Bronchial epithelial cell (primary cell): ENCODE data around the gene AOPEP. TPM values are rescaled to one million over a fixed set of nuclear protein-coding genes. Genes with fewer than 3 reads are reported as not detected.

ENCODE experiments used
- DNase-seq: peaks from one replicate; pipeline ENCODE4 v3.0.0-alpha.2; 2010; ENCODE audit warnings: low read depth
- FAIRE-seq: peaks from 2 replicates; lab custom pipeline; 2011; peaks lifted over from hg19 to GRCh38; lab: Jason Lieb, UNC
- H3K27me3 ChIP-seq: 2 replicates; pipeline ENCODE4 v1.5.1; 2011; ENCODE audit warnings: low read length; ENCODE audit not compliant: control insufficient read depth, insufficient read depth
- H3K36me3 ChIP-seq: 2 replicates; pipeline ENCODE4 v1.5.1; 2011; ENCODE audit warnings: low read length; ENCODE audit not compliant: control insufficient read depth, insufficient read depth
- H3K4me3 ChIP-seq: 2 replicates; pipeline ENCODE4 v1.5.1; 2011; ENCODE audit warnings: mild to moderate bottlenecking, low read depth, low read length, control low read depth
- total RNA-seq: library from RNA; depleted of rRNA; stranded (reverse); fragments of >200 nt; gene quantifications from 2 replicates; pipeline ENCODE4 v1.2.1, GENCODE V29; 2014
- TF ChIP-seq, protein P1 (sequence below): IDR thresholded peaks from 2 replicates; pipeline ENCODE4 v1.5.1; 2011; ENCODE audit warnings: mild to moderate bottlenecking, moderate library complexity, low read length, control low read depth, inconsistent platforms; ENCODE audit not compliant: insufficient read depth, severe bottlenecking

Gene AOPEP
- total RNA-seq, 1 donor from 2014 or later: 91.1 TPM

GRCh38 chr9:95096381-95096780 lies 369.9 kb downstream of the AOPEP start:
- Histone ChIP-seq H3K36me3 (peaks cover 16% of the 10 kb centered on the region), H3K4me3 (no peak overlapping the region), H3K27me3 (no peaks in the 10 kb centered on the region)
- no peak for DNase-seq
- FAIRE-seq: no peak
- TF ChIP-seq, protein P1, sequence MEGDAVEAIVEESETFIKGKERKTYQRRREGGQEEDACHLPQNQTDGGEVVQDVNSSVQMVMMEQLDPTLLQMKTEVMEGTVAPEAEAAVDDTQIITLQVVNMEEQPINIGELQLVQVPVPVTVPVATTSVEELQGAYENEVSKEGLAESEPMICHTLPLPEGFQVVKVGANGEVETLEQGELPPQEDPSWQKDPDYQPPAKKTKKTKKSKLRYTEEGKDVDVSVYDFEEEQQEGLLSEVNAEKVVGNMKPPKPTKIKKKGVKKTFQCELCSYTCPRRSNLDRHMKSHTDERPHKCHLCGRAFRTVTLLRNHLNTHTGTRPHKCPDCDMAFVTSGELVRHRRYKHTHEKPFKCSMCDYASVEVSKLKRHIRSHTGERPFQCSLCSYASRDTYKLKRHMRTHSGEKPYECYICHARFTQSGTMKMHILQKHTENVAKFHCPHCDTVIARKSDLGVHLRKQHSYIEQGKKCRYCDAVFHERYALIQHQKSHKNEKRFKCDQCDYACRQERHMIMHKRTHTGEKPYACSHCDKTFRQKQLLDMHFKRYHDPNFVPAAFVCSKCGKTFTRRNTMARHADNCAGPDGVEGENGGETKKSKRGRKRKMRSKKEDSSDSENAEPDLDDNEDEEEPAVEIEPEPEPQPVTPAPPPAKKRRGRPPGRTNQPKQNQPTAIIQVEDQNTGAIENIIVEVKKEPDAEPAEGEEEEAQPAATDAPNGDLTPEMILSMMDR: peak; percentile 14

GRCh38 chr9:95096807-95097206 lies 370.3 kb downstream of the AOPEP start:
- TF ChIP-seq, protein P1: peak; percentile 17
- DNase-seq (no peak), FAIRE-seq (peak; percentile 88)
- no peaks in the 10 kb centered on the region for H3K27me3 ChIP-seq
- peaks cover 16% of the 10 kb centered on the region for H3K36me3 ChIP-seq
- no peak overlapping the region for H3K4me3 ChIP-seq

- peaks cover 16% of the 10 kb centered on the region for H3K36me3 ChIP-seq
- TF ChIP-seq, protein P1: no peak
- H3K27me3 ChIP-seq: no peaks in the 10 kb centered on the region
- DNase-seq (no peak), FAIRE-seq (no peak)
- no peak overlapping the region for H3K4me3 ChIP-seq
Measured at GRCh38 chr9:95097279-95097678, 370.8 kb downstream of the AOPEP start.

DNA sequence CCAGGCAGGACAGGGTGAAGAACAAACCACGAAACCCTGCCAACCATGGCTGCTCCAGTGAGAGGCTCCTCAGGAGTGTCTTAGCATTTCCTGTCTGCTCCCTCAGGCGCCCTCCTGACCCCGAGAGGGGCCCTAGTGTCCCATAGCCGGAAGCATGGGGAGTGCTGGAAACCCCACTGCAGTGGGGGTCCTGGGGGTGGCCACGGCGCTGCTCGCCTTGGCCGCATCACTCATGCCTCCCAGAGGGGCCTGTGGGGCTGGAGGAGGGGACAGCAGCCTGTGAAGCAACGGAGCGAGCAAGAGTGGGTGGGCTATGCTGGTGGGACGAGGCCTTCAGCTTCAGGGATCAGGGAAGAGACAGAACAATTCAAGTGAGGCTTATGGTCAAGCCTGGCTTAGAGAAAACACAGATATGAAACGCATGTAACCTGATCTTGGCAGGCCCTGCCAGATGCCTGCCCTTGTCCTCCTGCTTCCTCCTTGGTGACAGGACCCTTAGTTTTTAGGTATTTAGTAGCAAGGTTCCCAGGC lies 372.0 kb downstream of the AOPEP start:
- FAIRE-seq (no peak), DNase-seq (no peak)
- no peak overlapping the region for H3K4me3 ChIP-seq
- no peaks in the 10 kb centered on the region for H3K27me3 ChIP-seq
- TF ChIP-seq, protein P1: no peak
- H3K36me3 ChIP-seq: peaks cover 12% of the 10 kb centered on the region

- DNase-seq (no peak), FAIRE-seq (peak; percentile 82)
- Histone ChIP-seq H3K27me3 (no peaks in the 10 kb centered on the region), H3K4me3 (no peak overlapping the region), H3K36me3 (peaks cover 11% of the 10 kb centered on the region)
- TF ChIP-seq, protein P1: no peak
Measured at GRCh38 chr9:95099321-95100070, 373.0 kb downstream of the AOPEP start.
